H9 (cell line): ENCODE data around the gene GRIK4. TPM values are rescaled to one million over a fixed set of nuclear protein-coding genes. Genes with fewer than 3 reads are reported as not detected.

Source experiments
- DNase-seq: peaks from one replicate; pipeline ENCODE4 v3.0.0-alpha.2; 2017
- H2AFZ ChIP-seq: one replicate; pipeline ENCODE4 v1.6.1; 2013; ENCODE audit warnings: mild to moderate bottlenecking, low read length, control low read depth, moderate library complexity
- H2AK5ac ChIP-seq: 2 replicates; pipeline ENCODE4 v1.6.1; 2013; ENCODE audit warnings: low read length, control low read depth, mixed read lengths; ENCODE audit not compliant: insufficient read length
- H2BK120ac ChIP-seq: one replicate; pipeline ENCODE4 v1.6.1; 2013; ENCODE audit warnings: low read depth, mild to moderate bottlenecking, low read length, control low read depth, inconsistent platforms; ENCODE audit not compliant: poor library complexity, severe bottlenecking
- H2BK12ac ChIP-seq: 2 replicates; pipeline ENCODE4 v1.6.1; 2013; ENCODE audit warnings: low read length, control low read depth, mixed read lengths, low read depth; ENCODE audit not compliant: insufficient read length
- H2BK15ac ChIP-seq: 2 replicates; pipeline ENCODE4 v1.6.1; 2013; ENCODE audit warnings: low read depth, low read length, control low read depth
- H2BK20ac ChIP-seq: one replicate; pipeline ENCODE4 v1.6.1; 2013; ENCODE audit warnings: low read depth, mild to moderate bottlenecking, low read length, control low read depth, inconsistent platforms; ENCODE audit not compliant: poor library complexity, severe bottlenecking
- H2BK5ac ChIP-seq: 2 replicates; pipeline ENCODE4 v1.6.1; 2013; ENCODE audit warnings: low read length, control low read depth, mixed read lengths; ENCODE audit not compliant: insufficient read length
- H3K14ac ChIP-seq: 2 replicates; pipeline ENCODE4 v1.6.1; 2013; ENCODE audit warnings: low read length, control low read depth; ENCODE audit not compliant: insufficient read depth
- H3K18ac ChIP-seq: 2 replicates; pipeline ENCODE4 v1.6.1; 2013; ENCODE audit warnings: low read depth, mild to moderate bottlenecking, mixed read lengths, low read length, control low read depth; ENCODE audit not compliant: insufficient read length
- H3K23ac ChIP-seq: 2 replicates; pipeline ENCODE4 v1.6.1; 2013; ENCODE audit warnings: low read length, control low read depth, mixed read lengths, low read depth; ENCODE audit not compliant: insufficient read length
- H3K23me2 ChIP-seq: 2 replicates; pipeline ENCODE4 v1.6.1; 2013; ENCODE audit warnings: low read depth, mild to moderate bottlenecking, mixed read lengths, low read length, control low read depth; ENCODE audit not compliant: insufficient read length, poor library complexity, severe bottlenecking
- H3K27ac ChIP-seq: 2 replicates; pipeline ENCODE4 v1.5.1; 2013; ENCODE audit warnings: low read length, control low read depth, mixed read lengths, low read depth; ENCODE audit not compliant: insufficient read length
- H3K27me3 ChIP-seq: 2 replicates; pipeline ENCODE4 v1.6.1; 2013; ENCODE audit warnings: low read length, control low read depth, inconsistent platforms; ENCODE audit not compliant: insufficient read depth
- H3K4ac ChIP-seq: 2 replicates; pipeline ENCODE4 v1.6.1; 2013; ENCODE audit warnings: low read depth, mild to moderate bottlenecking, control low read depth, inconsistent platforms, low read length, moderate library complexity
- H3K4me1 ChIP-seq: 2 replicates; pipeline ENCODE4 v1.6.1; 2013; ENCODE audit warnings: low read length, control low read depth, inconsistent platforms; ENCODE audit not compliant: insufficient read depth
- H3K4me2 ChIP-seq: 2 replicates; pipeline ENCODE4 v1.6.1; 2013; ENCODE audit warnings: low read length, control low read depth, mixed read lengths; ENCODE audit not compliant: insufficient read length, insufficient read depth
- H3K56ac ChIP-seq: 2 replicates; pipeline ENCODE4 v1.6.1; 2013; ENCODE audit warnings: low read depth, mild to moderate bottlenecking, mixed read lengths, low read length, control low read depth; ENCODE audit not compliant: insufficient read length
- H3K79me1 ChIP-seq: 2 replicates; pipeline ENCODE4 v1.6.1; 2013; ENCODE audit warnings: low read depth, mild to moderate bottlenecking, moderate library complexity, low read length, control low read depth, inconsistent platforms; ENCODE audit not compliant: insufficient read depth, poor library complexity, severe bottlenecking
- H3K79me2 ChIP-seq: 2 replicates; pipeline ENCODE4 v1.6.1; 2013; ENCODE audit warnings: low read length, control low read depth, inconsistent platforms; ENCODE audit not compliant: insufficient read depth
- H3K9ac ChIP-seq: 2 replicates; pipeline ENCODE4 v1.6.1; 2013; ENCODE audit warnings: low read length, control low read depth, mixed read lengths; ENCODE audit not compliant: insufficient read length; ENCODE audit errors: extremely low read depth
- H3K9me3 ChIP-seq: one replicate; pipeline ENCODE4 v1.6.1; 2013; ENCODE audit warnings: low read depth, low read length, inconsistent platforms; ENCODE audit not compliant: control insufficient read depth
- H3T11ph ChIP-seq: one replicate; pipeline ENCODE4 v1.6.1; 2013; ENCODE audit warnings: mild to moderate bottlenecking, low read length, control low read depth, inconsistent platforms
- H4K20me1 ChIP-seq: one replicate; pipeline ENCODE4 v1.6.1; 2013; ENCODE audit not compliant: control insufficient read depth, insufficient read length, insufficient read depth
- H4K5ac ChIP-seq: 2 replicates; pipeline ENCODE4 v1.6.1; 2013; ENCODE audit warnings: low read depth, mild to moderate bottlenecking, mixed read lengths, low read length, control low read depth; ENCODE audit not compliant: insufficient read length
- H4K8ac ChIP-seq: replicated peaks from 2 replicates; pipeline ENCODE4 v1.6.1; 2013; ENCODE audit warnings: low read length, control low read depth, mixed read lengths, low read depth; ENCODE audit not compliant: insufficient read length
- H4K91ac ChIP-seq: 2 replicates; pipeline ENCODE4 v1.6.1; 2013; ENCODE audit warnings: low read depth, mild to moderate bottlenecking, moderate library complexity, mixed read lengths, low read length, control low read depth; ENCODE audit not compliant: insufficient read length
- H3K27ac Mint-ChIP-seq, 3 experiments: 2 replicates in 2 of 3; 3 replicates in 1 of 3; pipeline ENCODE4 v1.8.0; 2020 to 2021; ENCODE audit warnings: mixed read lengths in 3 of 3, mild to moderate bottlenecking in 1 of 3, moderate library complexity in 1 of 3
- H3K27me3 Mint-ChIP-seq: 2 replicates; pipeline ENCODE4 v1.8.0; 2021; ENCODE audit warnings: low read depth, mild to moderate bottlenecking, moderate library complexity, mixed read lengths
- H3K36me3 Mint-ChIP-seq, 3 experiments: 2 replicates in 2 of 3; 3 replicates in 1 of 3; pipeline ENCODE4 v1.8.0; 2020 to 2021; ENCODE audit warnings: low read depth in 3 of 3, mixed read lengths in 3 of 3; ENCODE audit not compliant: insufficient read depth in 1 of 3
- H3K4me1 Mint-ChIP-seq, 2 experiments: 2 replicates each; pipeline ENCODE4 v1.8.0; 2020; ENCODE audit warnings: mixed read lengths in 2 of 2
- H3K4me3 Mint-ChIP-seq, 2 experiments: 2 replicates in 1 of 2; 3 replicates in 1 of 2; pipeline ENCODE4 v1.8.0; 2020 to 2021; ENCODE audit warnings: mild to moderate bottlenecking in 2 of 2, mixed read lengths in 2 of 2, moderate library complexity in 1 of 2
- H3K9me3 Mint-ChIP-seq, 2 experiments: 2 replicates in 1 of 2; 3 replicates in 1 of 2; pipeline ENCODE4 v1.8.0; 2020; ENCODE audit warnings: mild to moderate bottlenecking in 2 of 2, mixed read lengths in 2 of 2, moderate library complexity in 1 of 2
- WGBS: extraction: QIAGEN DNeasy Blood & Tissue Kit; methylation state at CpG from one replicate; pipeline ENCODE4 v1.1.7; 2013; ENCODE audit warnings: missing lambda C conversion rate, low lambda C conversion rate, mixed read lengths; ENCODE audit not compliant: insufficient read length; ENCODE audit errors: extremely low coverage; 5-methylcytosine and 5-hydroxymethylcytosine counted together
- total RNA-seq: library from RNA; stranded (reverse); gene quantifications from 2 replicates; pipeline ENCODE4 v1.2.1, GENCODE V29; 2021
- TF ChIP-seq, protein P1 (sequence below): fragments of 200-600 bp; sonication (generic); conservative IDR thresholded peaks from 3 replicates; pipeline ENCODE4 v1.8.0; 2021; ENCODE audit warnings: antibody characterized with exemption, mild to moderate bottlenecking

Gene GRIK4
- total RNA-seq, 1 experiment from 2014 or later: 2.3 TPM

GRCh38 chr11:120839201-120839600 is 327.7 kb downstream of the GRIK4 start:
- H3K9me3 ChIP-seq: no peaks in the 10 kb centered on the region
- no peak overlapping the region for H3K4me2 ChIP-seq
- H2BK12ac ChIP-seq: no peak overlapping the region
- no peak overlapping the region for H3K23ac ChIP-seq
- H2BK15ac ChIP-seq: no peak overlapping the region
- no peak overlapping the region for H2BK20ac ChIP-seq
- no peaks in the 10 kb centered on the region for H4K20me1 ChIP-seq
- no peak overlapping the region for H2AFZ ChIP-seq
- no peak overlapping the region for H2BK5ac ChIP-seq
- no peak overlapping the region for H2AK5ac ChIP-seq
- H4K8ac ChIP-seq: no peak overlapping the region
- no peak overlapping the region for H3K27ac ChIP-seq
- no peaks in the 10 kb centered on the region for H3K27me3 ChIP-seq
- H3K4ac ChIP-seq: no peak overlapping the region
- no peak overlapping the region for H3T11ph ChIP-seq
- no peak overlapping the region for H4K5ac ChIP-seq
- H3K56ac ChIP-seq: no peak overlapping the region
- WGBS: no CpG with 5 or more reads among the region's 3 CpGs
- no peak overlapping the region for H3K18ac ChIP-seq
- no peak overlapping the region for H2BK120ac ChIP-seq
- no peak overlapping the region for H3K9ac ChIP-seq
- no peaks in the 10 kb centered on the region for H3K9me3 Mint-ChIP-seq
- TF ChIP-seq, protein P1, sequence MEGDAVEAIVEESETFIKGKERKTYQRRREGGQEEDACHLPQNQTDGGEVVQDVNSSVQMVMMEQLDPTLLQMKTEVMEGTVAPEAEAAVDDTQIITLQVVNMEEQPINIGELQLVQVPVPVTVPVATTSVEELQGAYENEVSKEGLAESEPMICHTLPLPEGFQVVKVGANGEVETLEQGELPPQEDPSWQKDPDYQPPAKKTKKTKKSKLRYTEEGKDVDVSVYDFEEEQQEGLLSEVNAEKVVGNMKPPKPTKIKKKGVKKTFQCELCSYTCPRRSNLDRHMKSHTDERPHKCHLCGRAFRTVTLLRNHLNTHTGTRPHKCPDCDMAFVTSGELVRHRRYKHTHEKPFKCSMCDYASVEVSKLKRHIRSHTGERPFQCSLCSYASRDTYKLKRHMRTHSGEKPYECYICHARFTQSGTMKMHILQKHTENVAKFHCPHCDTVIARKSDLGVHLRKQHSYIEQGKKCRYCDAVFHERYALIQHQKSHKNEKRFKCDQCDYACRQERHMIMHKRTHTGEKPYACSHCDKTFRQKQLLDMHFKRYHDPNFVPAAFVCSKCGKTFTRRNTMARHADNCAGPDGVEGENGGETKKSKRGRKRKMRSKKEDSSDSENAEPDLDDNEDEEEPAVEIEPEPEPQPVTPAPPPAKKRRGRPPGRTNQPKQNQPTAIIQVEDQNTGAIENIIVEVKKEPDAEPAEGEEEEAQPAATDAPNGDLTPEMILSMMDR: no peak
- H3K4me1 Mint-ChIP-seq: peaks cover 4 to 10% of the 10 kb centered on the region in 2 experiments; a peak in 3 of 4 replicates
- H3K79me2 ChIP-seq: no peaks in the 10 kb centered on the region
- no peak overlapping the region for H3K4me3 Mint-ChIP-seq
- H3K23me2 ChIP-seq: no peaks in the 10 kb centered on the region
- H3K27ac Mint-ChIP-seq: no peak overlapping the region
- no peaks in the 10 kb centered on the region for H3K36me3 Mint-ChIP-seq
- no peak overlapping the region for H3K14ac ChIP-seq
- H4K91ac ChIP-seq: no peak overlapping the region
- no peaks in the 10 kb centered on the region for H3K4me1 ChIP-seq
- no peaks in the 10 kb centered on the region for H3K79me1 ChIP-seq
- DNase-seq: no peak
- peaks cover 3% of the 10 kb centered on the region for H3K27me3 Mint-ChIP-seq
